ENCODE measurements around the gene ATG7. TPM values are rescaled to one million over a fixed set of nuclear protein-coding genes. Genes with fewer than 3 reads are reported as not detected.
A peak's percentile ranks its signal among the peaks of the same experiment; 100 is the strongest.

The ATG7 gene
- total RNA-seq, 2 experiments from 2014 or later = 29.5 to 34.2 TPM

DNA sequence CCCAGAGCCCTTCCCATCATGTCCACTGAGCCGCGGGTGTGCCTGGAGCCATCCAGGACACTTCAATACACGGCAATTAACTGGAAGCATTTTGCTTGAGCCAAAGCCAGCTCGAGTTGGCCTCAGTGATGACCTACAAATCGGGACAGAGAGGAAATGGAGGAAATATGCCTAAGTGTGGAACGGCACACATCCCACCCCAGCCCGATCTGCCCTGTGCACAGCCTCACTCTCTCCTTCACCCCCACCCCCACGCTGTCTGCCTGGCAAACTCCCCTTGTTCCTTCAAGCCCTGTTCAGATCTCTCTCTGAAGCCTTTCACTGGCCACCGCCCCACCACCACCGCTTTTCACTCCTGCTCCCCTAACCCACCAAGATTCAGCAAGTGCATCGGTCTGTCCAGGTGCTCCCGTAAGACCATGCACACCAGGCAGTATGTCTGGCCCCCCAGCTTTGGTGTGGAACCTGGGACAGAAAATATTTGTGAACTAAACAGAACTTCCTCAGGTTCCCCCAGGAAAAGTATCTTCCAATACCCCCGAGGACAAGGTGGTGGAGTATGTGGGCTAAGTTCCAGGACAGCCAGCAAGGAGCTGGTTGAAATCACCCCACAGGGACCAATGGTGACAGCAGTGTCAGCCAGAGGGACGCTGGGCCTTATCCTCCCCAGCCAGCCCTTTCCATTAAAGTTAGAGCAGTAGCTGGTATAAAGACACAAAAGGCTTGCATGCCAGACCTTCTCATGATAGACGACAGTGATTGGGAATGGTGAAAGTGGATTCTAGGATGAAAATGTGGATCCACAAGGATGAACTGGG lies 287.8 kb downstream of the ATG7 start:
- peaks cover 14% of the 10 kb centered on the region for H3K36me3 Mint-ChIP-seq (ENCODE audit: low read depth)
- H3K4me3 Mint-ChIP-seq = no peak overlapping the region
- H3K27me3 Mint-ChIP-seq = no peaks in the 10 kb centered on the region
- POLR2A ChIA-PET = no interaction called here
- DNase-seq = no peak
- no peak overlapping the region for H3K27ac Mint-ChIP-seq
- H3K9me3 Mint-ChIP-seq = no peaks in the 10 kb centered on the region
- H3K4me1 Mint-ChIP-seq = peaks cover 6% of the 10 kb centered on the region
- CTCF ChIA-PET = interaction anchor here (0.6 kb wide), 1 partner anchor 264 kb away, joined by 3 read pairs; no protein-coding TSS in a partner anchor

DNA sequence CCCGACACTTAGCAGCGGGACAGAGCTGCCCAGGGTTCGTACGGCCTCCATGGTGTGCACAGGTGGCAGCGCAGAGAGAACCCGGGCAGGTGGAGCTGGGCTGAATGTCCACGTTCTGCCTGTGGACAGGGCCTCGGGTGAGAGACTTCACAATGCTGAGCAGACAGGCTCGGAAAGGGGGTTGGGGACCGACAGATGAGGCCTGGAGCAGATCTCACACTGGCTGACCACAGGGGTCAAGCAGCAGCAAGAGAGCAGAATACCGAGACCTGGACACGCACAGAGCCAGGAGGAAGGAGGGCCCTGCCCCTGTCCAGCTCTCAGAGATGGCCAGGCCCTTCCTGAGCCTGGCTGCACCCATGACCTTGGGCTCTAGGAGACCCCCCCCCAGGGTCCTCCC lies 288.5 kb downstream of the ATG7 start:
- CTCF ChIA-PET = interaction anchor here (1.5 kb wide), 1 partner anchor 46 kb away, joined by 4 read pairs; no protein-coding TSS in a partner anchor
- Mint-ChIP-seq H3K9me3 (no peaks in the 10 kb centered on the region), H3K36me3 (ENCODE audit: low read depth) (peaks cover 12% of the 10 kb centered on the region), H3K27me3 (no peaks in the 10 kb centered on the region), H3K27ac (no peak overlapping the region), H3K4me3 (no peak overlapping the region), H3K4me1 (peaks cover 6% of the 10 kb centered on the region)
- POLR2A ChIA-PET = no interaction called here
- DNase-seq = no peak

- DNase-seq = no peak
- ChIA-PET CTCF (interaction anchor here (0.5 to 1.5 kb wide), 6 partner anchors 9 to 1450 kb away, joined by 3 to 5 read pairs (median 4); no protein-coding TSS in a partner anchor), POLR2A (no interaction called here)
- no peak overlapping the region for H3K4me3 Mint-ChIP-seq
- H3K27ac Mint-ChIP-seq = no peak overlapping the region
- peaks cover 6% of the 10 kb centered on the region for H3K4me1 Mint-ChIP-seq
- no peaks in the 10 kb centered on the region for H3K9me3 Mint-ChIP-seq
- no peaks in the 10 kb centered on the region for H3K27me3 Mint-ChIP-seq
- H3K36me3 Mint-ChIP-seq (ENCODE audit: low read depth) = peaks cover 7% of the 10 kb centered on the region
Measured at GRCh38 chr3:11562277-11562881, 290.2 kb downstream of the ATG7 start.

DNA sequence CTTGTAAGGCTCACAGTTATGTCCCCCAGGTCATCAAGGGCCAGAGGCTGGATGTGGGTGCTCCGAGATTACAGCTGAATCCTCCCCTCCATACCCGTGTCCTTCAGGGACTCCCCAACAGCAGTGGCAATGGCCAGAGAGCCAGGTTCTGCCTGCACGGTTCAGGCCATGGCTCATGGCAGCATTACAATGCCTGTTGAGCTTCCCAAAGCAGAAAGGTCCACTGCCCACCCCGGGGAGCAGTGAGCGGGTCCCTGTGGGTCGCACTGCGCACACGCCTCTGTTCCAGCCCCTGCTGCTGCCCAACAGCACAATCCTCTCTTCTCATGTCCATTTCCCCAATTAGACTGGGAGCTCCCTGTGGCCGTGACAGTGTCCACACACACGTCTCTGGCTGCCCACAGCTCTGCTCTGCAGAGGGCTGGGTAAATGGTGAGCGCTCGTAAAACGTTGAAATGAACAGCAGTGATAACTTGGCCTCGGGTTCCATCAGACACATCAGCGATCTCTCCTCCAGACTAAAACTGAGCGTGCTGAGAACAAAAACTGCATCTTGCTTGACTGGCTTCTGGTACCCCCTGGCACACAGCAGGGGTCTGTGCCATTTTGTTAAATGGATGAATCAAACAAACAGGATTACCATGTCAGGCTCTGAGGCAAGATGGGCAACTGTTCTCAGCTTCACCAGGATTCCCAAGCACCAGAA lies 291.1 kb downstream of the ATG7 start:
- CTCF ChIA-PET = interaction anchor here (0.6 to 1.3 kb wide), 5 partner anchors 9 to 219 kb away, joined by 3 to 4 read pairs (median 3); no protein-coding TSS in a partner anchor
- POLR2A ChIA-PET = no interaction called here
- peaks cover 3% of the 10 kb centered on the region for H3K36me3 Mint-ChIP-seq (ENCODE audit: low read depth)
- H3K27ac Mint-ChIP-seq = no peak overlapping the region
- H3K27me3 Mint-ChIP-seq = no peaks in the 10 kb centered on the region
- DNase-seq = no peak
- no peaks in the 10 kb centered on the region for H3K9me3 Mint-ChIP-seq
- H3K4me3 Mint-ChIP-seq = no peak overlapping the region
- no peaks in the 10 kb centered on the region for H3K4me1 Mint-ChIP-seq

GRCh38 chr3:11563865-11564185 lies 291.6 kb downstream of the ATG7 start:
- Mint-ChIP-seq H3K27me3 (no peaks in the 10 kb centered on the region), H3K9me3 (no peaks in the 10 kb centered on the region), H3K27ac (no peak overlapping the region), H3K36me3 (ENCODE audit: low read depth) (peaks cover 3% of the 10 kb centered on the region), H3K4me1 (no peaks in the 10 kb centered on the region), H3K4me3 (no peak overlapping the region)
- no peak for DNase-seq
- ChIA-PET CTCF (interaction anchor here (0.8 to 1.3 kb wide), 4 partner anchors 10 to 77 kb away, joined by 3 to 4 read pairs (median 3); no protein-coding TSS in a partner anchor), POLR2A (no interaction called here)

GRCh38 chr3:11564577-11565001 lies 292.4 kb downstream of the ATG7 start:
- Mint-ChIP-seq H3K4me3 (no peak overlapping the region), H3K9me3 (no peaks in the 10 kb centered on the region), H3K27me3 (no peaks in the 10 kb centered on the region), H3K4me1 (no peaks in the 10 kb centered on the region), H3K27ac (no peak overlapping the region), H3K36me3 (ENCODE audit: low read depth) (peaks cover 3% of the 10 kb centered on the region)
- POLR2A ChIA-PET = no interaction called here
- DNase-seq = no peak
- CTCF ChIA-PET = no interaction called here

DNA sequence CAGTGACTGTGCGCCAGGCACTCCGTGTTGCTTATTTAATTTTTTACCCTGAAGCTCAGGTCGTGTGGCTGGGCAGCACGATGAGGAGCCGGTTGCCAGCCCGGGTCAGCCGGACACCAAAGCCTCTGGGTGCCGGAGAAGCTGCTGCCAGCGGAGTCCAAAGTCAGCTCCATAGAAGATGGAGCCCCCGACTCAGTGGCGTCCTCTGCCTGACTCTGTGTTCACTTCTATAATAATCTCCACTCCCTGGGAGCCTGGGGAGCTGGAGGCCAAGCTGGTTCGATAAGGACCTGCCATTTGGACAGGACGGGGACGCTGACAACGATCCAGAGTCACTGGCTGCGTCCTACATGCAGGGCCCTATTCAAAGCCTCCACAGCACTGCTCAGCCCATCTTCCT lies 292.9 kb downstream of the ATG7 start:
- no peak overlapping the region for H3K4me3 Mint-ChIP-seq
- no peaks in the 10 kb centered on the region for H3K9me3 Mint-ChIP-seq
- H3K27me3 Mint-ChIP-seq = no peaks in the 10 kb centered on the region
- DNase-seq = no peak
- H3K36me3 Mint-ChIP-seq (ENCODE audit: low read depth) = peaks cover 3% of the 10 kb centered on the region
- ChIA-PET POLR2A (no interaction called here), CTCF (no interaction called here)
- no peak overlapping the region for H3K27ac Mint-ChIP-seq
- no peaks in the 10 kb centered on the region for H3K4me1 Mint-ChIP-seq

GRCh38 chr3:11565492-11565891 lies 293.3 kb downstream of the ATG7 start:
- H3K9me3 Mint-ChIP-seq = no peaks in the 10 kb centered on the region
- H3K36me3 Mint-ChIP-seq (ENCODE audit: low read depth) = peaks cover 3% of the 10 kb centered on the region
- ChIA-PET CTCF (interaction anchor here (1.8 kb wide), 1 partner anchor 8 kb away, joined by 4 read pairs; no protein-coding TSS in a partner anchor), POLR2A (no interaction called here)
- H3K4me1 Mint-ChIP-seq = no peaks in the 10 kb centered on the region
- no peaks in the 10 kb centered on the region for H3K27me3 Mint-ChIP-seq
- no peak overlapping the region for H3K4me3 Mint-ChIP-seq
- no peak overlapping the region for H3K27ac Mint-ChIP-seq
- DNase-seq = no peak

- H3K27ac Mint-ChIP-seq = no peak overlapping the region
- CTCF ChIA-PET = interaction anchor here (1.8 kb wide), 1 partner anchor 9 kb away, joined by 4 read pairs; no protein-coding TSS in a partner anchor
- H3K9me3 Mint-ChIP-seq = no peaks in the 10 kb centered on the region
- H3K27me3 Mint-ChIP-seq = no peaks in the 10 kb centered on the region
- POLR2A ChIA-PET = no interaction called here
- no peak for DNase-seq
- H3K4me1 Mint-ChIP-seq = no peaks in the 10 kb centered on the region
- peaks cover 3% of the 10 kb centered on the region for H3K36me3 Mint-ChIP-seq (ENCODE audit: low read depth)
- no peak overlapping the region for H3K4me3 Mint-ChIP-seq
Measured at GRCh38 chr3:11565932-11566331, 293.7 kb downstream of the ATG7 start.

DNA sequence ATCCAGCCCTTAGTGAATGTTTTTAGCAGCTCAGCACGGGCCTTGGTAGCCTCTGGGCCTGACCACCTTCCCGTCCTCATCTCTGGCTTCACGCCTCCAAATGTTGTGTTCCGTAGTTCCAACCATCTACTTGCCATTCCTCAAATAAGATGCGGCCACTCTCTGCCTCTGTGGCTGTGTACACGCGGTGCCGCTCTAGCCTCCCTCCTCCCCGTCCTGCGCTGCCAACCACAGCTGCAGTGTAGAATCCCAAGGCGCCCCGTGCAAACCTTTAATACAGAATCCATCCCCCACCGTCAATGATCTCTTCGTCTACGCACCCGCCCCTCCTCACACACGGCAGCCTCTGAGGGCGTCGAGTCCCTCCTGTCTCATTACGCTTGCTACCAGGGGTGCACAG lies 294.3 kb downstream of the ATG7 start:
- ChIA-PET POLR2A (no interaction called here), CTCF (interaction anchor here (1.8 kb wide), 1 partner anchor 9 kb away, joined by 4 read pairs; no protein-coding TSS in a partner anchor)
- Mint-ChIP-seq H3K36me3 (ENCODE audit: low read depth) (peaks cover 3% of the 10 kb centered on the region), H3K4me3 (no peak overlapping the region), H3K9me3 (no peaks in the 10 kb centered on the region), H3K27ac (no peak overlapping the region), H3K27me3 (no peaks in the 10 kb centered on the region), H3K4me1 (no peaks in the 10 kb centered on the region)
- no peak for DNase-seq

DNA sequence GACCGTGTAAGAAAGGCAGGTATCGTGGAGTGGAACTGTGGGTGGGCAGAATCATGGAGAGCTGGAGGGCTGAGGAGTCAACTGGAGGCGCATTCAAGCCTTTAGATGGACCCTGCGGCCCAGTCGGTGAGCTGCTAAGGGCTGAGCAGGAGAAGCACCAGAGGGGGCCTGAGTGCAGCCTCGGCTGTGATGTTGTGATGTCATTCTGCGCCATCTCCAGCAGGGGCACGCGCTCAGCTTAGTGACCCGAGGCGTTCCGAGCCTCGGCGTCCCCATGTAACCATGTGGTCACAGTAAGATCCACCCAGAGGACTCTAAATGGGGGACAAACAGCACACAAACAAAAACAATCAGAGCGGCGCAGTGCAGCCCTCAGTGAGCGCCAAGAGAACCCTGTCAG lies 294.7 kb downstream of the ATG7 start:
- POLR2A ChIA-PET = no interaction called here
- no peaks in the 10 kb centered on the region for H3K9me3 Mint-ChIP-seq

GRCh38 chr3:11567516-11568467 lies 295.6 kb downstream of the ATG7 start:
- CTCF ChIA-PET = interaction anchor here (1.0 kb wide), 1 partner anchor 85 kb away, joined by 3 read pairs; no protein-coding TSS in a partner anchor
- Mint-ChIP-seq H3K4me1 (no peaks in the 10 kb centered on the region), H3K4me3 (no peak overlapping the region), H3K27ac (peak overlapping the region; percentile 19), H3K36me3 (ENCODE audit: low read depth) (peaks cover 3% of the 10 kb centered on the region), H3K27me3 (no peaks in the 10 kb centered on the region), H3K9me3 (no peaks in the 10 kb centered on the region)
- DNase-seq = no peak
- POLR2A ChIA-PET = no interaction called here

More for the DNA sequence above, 294.7 kb downstream of the ATG7 start:
- peaks cover 3% of the 10 kb centered on the region for H3K36me3 Mint-ChIP-seq (ENCODE audit: low read depth)
- CTCF ChIA-PET = interaction anchor here (1.0 to 1.8 kb wide), 2 partner anchors 10 to 86 kb away, joined by 3 to 4 read pairs; no protein-coding TSS in a partner anchor
- no peaks in the 10 kb centered on the region for H3K27me3 Mint-ChIP-seq
- H3K27ac Mint-ChIP-seq = no peak overlapping the region
- DNase-seq = no peak
- no peak overlapping the region for H3K4me3 Mint-ChIP-seq
- H3K4me1 Mint-ChIP-seq = no peaks in the 10 kb centered on the region
